GM15510 (cell line): ENCODE data around the gene CLSTN2.

Source experiments
- POLR2A ChIP-seq: IDR thresholded peaks from 3 replicates; pipeline ENCODE4 v1.6.1; 2011; ENCODE audit warnings: borderline replicate concordance; ENCODE audit not compliant: insufficient read length; ENCODE audit errors: extremely low read depth

The CLSTN2 gene

GRCh38 chr3:140176526-140176925, 241.5 kb downstream of the CLSTN2 start:
- no peak for TF ChIP-seq POLR2A

- TF ChIP-seq POLR2A, result no peak
These were observed 243.0 kb downstream of the CLSTN2 start for GRCh38 chr3:140177943-140178342.

GRCh38 chr3:140178482-140178881, 243.5 kb downstream of the CLSTN2 start:
- no peak for TF ChIP-seq POLR2A

GRCh38 chr3:140180603-140181002, 245.6 kb downstream of the CLSTN2 start:
- TF ChIP-seq POLR2A, result no peak

GRCh38 chr3:140185375-140185774, 250.4 kb downstream of the CLSTN2 start:
- TF ChIP-seq POLR2A, result no peak

- TF ChIP-seq POLR2A, result no peak
These were observed 251.5 kb downstream of the CLSTN2 start for GRCh38 chr3:140186421-140186920.

- no peak for TF ChIP-seq POLR2A
These were observed 252.0 kb downstream of the CLSTN2 start for GRCh38 chr3:140187028-140187427.

- TF ChIP-seq POLR2A, result no peak
These were observed 252.8 kb downstream of the CLSTN2 start for GRCh38 chr3:140187656-140188221.

GRCh38 chr3:140188285-140188684, 253.3 kb downstream of the CLSTN2 start:
- no peak for TF ChIP-seq POLR2A

GRCh38 chr3:140189267-140189666, 254.3 kb downstream of the CLSTN2 start:
- no peak for TF ChIP-seq POLR2A

GRCh38 chr3:140189976-140190375, 255.0 kb downstream of the CLSTN2 start:
- no peak for TF ChIP-seq POLR2A

- TF ChIP-seq POLR2A, result no peak
These were observed 262.0 kb downstream of the CLSTN2 start for GRCh38 chr3:140196970-140197369.

GRCh38 chr3:140198242-140198641, 263.3 kb downstream of the CLSTN2 start:
- TF ChIP-seq POLR2A, result no peak

- TF ChIP-seq POLR2A, result no peak
These were observed 264.0 kb downstream of the CLSTN2 start for GRCh38 chr3:140199008-140199407.

- no peak for TF ChIP-seq POLR2A
These were observed 264.8 kb downstream of the CLSTN2 start for GRCh38 chr3:140199743-140200142.

- TF ChIP-seq POLR2A, result no peak
These were observed 268.5 kb downstream of the CLSTN2 start for GRCh38 chr3:140203510-140203909.

GRCh38 chr3:140204271-140204984, 269.4 kb downstream of the CLSTN2 start:
- no peak for TF ChIP-seq POLR2A

GRCh38 chr3:140205598-140205997, 270.6 kb downstream of the CLSTN2 start:
- TF ChIP-seq POLR2A, result no peak
